Mucosa of descending colon (tissue), 3 donors: ENCODE data around the gene POTEJ. TPM values are rescaled to one million over a fixed set of nuclear protein-coding genes. Genes with fewer than 3 reads are reported as not detected.
"Not testable (repeated sequence)": the region's sequence is repeated elsewhere in the genome, so short reads cannot be mapped to it uniquely, and the experiment has no call there.

Experiments used
- ATAC-seq: fragments of 200-7000 bp; cut with Tn5 transposase; one replicate; pipeline ENCODE4 v1.9.1; 2020; ENCODE audit warnings: mild to moderate bottlenecking, moderate library complexity
- DNase-seq, 3 donors: peaks; one replicate each; pipeline ENCODE4 v3.0.0-alpha.2; 2020
- H3K36me3 ChIP-seq: fragments of 200-600 bp; one replicate; pipeline ENCODE4 v1.8.0; 2021; ENCODE audit warnings: low read depth, mild to moderate bottlenecking
- H3K4me1 ChIP-seq: fragments of 200-600 bp; one replicate; pipeline ENCODE4 v1.8.0; 2021; ENCODE audit warnings: low read depth, mild to moderate bottlenecking
- H3K4me3 ChIP-seq: fragments of 200-600 bp; one replicate; pipeline ENCODE4 v1.8.0; 2021; ENCODE audit warnings: mild to moderate bottlenecking
- H3K9me3 ChIP-seq: fragments of 200-600 bp; one replicate; pipeline ENCODE4 v1.8.0; 2021; ENCODE audit warnings: mild to moderate bottlenecking
- intact Hi-C, 2 donors: fragments of 100-400 bp; cut with DNase I in 1 of 2; cut with micrococcal nuclease in 1 of 2; formaldehyde crosslinking; loops; one replicate each; pipeline versions ENCODE4 v1.11.0 to v1.11.1; 2022; cut with DNase I, micrococcal nuclease
- total RNA-seq, 3 donors: library from RNA; stranded (reverse); fragmentation: NEBNext Ultra II Directional in 2 of 3; extraction: Animal tissue kit (Norgen Biotek cat#: 25700) in 2 of 3; gene quantifications; one replicate each; pipeline versions ENCODE4 v1.2.1 to v1.2.4, GENCODE V29; 2021 to 2023
- donor health status: DM: no; HTN: no; CAD: no; lungs with moderate emphysema.
- donor health status: DM: no; HTN: no; CAD: no.
- donor health status: DM: no; HTN: yes; CAD: no.

Gene POTEJ
- total RNA-seq, 3 donors from 2014 or later: 0.10 TPM; not detected in 2

- H3K9me3 ChIP-seq, H3K4me1 ChIP-seq, ATAC-seq, H3K4me3 ChIP-seq, DNase-seq, H3K36me3 ChIP-seq, intact Hi-C loops: not testable (repeated sequence)
These were observed 30.4 kb downstream of the POTEJ start for GRCh38 chr2:130641688-130642087.

GRCh38 chr2:130649285-130649684 is 38.0 kb downstream of the POTEJ start:
- H3K36me3 ChIP-seq, intact Hi-C loops, ATAC-seq: not testable (repeated sequence)

GRCh38 chr2:130664506-130664905 is 53.3 kb downstream of the POTEJ start:
- not testable (repeated sequence) for H3K4me3 ChIP-seq, H3K36me3 ChIP-seq

More at GRCh38 chr2:130649285-130649684, 38.0 kb downstream of the POTEJ start:
- H3K4me1 ChIP-seq, H3K9me3 ChIP-seq, H3K4me3 ChIP-seq, DNase-seq: not testable (repeated sequence)

GRCh38 chr2:130665596-130665995 is 54.4 kb downstream of the POTEJ start:
- DNase-seq, H3K4me1 ChIP-seq, intact Hi-C loops, H3K4me3 ChIP-seq, ATAC-seq, H3K9me3 ChIP-seq, H3K36me3 ChIP-seq: not testable (repeated sequence)

More at GRCh38 chr2:130664506-130664905, 53.3 kb downstream of the POTEJ start:
- intact Hi-C loops, DNase-seq, ATAC-seq, H3K4me1 ChIP-seq, H3K9me3 ChIP-seq: not testable (repeated sequence)

- H3K4me1 ChIP-seq, H3K4me3 ChIP-seq, intact Hi-C loops, H3K36me3 ChIP-seq, ATAC-seq, H3K9me3 ChIP-seq: not testable (repeated sequence)
- peak in 1 of 3 donors; percentile 25 for DNase-seq
These were observed 56.3 kb downstream of the POTEJ start for GRCh38 chr2:130667516-130667915.

GRCh38 chr2:130670026-130670745 is 58.9 kb downstream of the POTEJ start:
- ATAC-seq, H3K4me3 ChIP-seq, H3K4me1 ChIP-seq, H3K9me3 ChIP-seq, H3K36me3 ChIP-seq, intact Hi-C loops, DNase-seq: not testable (repeated sequence)

GRCh38 chr2:130692041-130692770 is 81.0 kb downstream of the POTEJ start:
- H3K4me3 ChIP-seq, intact Hi-C loops, H3K4me1 ChIP-seq, H3K36me3 ChIP-seq, H3K9me3 ChIP-seq: not testable (repeated sequence)
- ATAC-seq (peak; percentile 48), DNase-seq (peak in 1 of 3 donors; percentile 11)

GRCh38 chr2:130693474-130693873 is 82.2 kb downstream of the POTEJ start:
- H3K9me3 ChIP-seq, intact Hi-C loops, H3K36me3 ChIP-seq, H3K4me1 ChIP-seq, H3K4me3 ChIP-seq: not testable (repeated sequence)
- DNase-seq: peak; percentile 54 to 74 (median 62)
- ATAC-seq: peak; percentile 77

GRCh38 chr2:130703250-130703649 is 92.0 kb downstream of the POTEJ start:
- H3K36me3 ChIP-seq, H3K9me3 ChIP-seq, H3K4me1 ChIP-seq, intact Hi-C loops, DNase-seq, H3K4me3 ChIP-seq, ATAC-seq: not testable (repeated sequence)

Other genes with a start within 250 kb of the POTEJ start
- gene POTEI, start 102.1 kb upstream of the POTEJ start, total RNA-seq: under 1 TPM in 2 of 3 donors, not detected in 1; 0.07 to 0.14 TPM
- not detected for gene CFC1B, start 90.2 kb upstream of the POTEJ start, total RNA-seq
- gene CFC1, start 11.9 kb upstream of the POTEJ start, total RNA-seq: under 1 TPM; 0.28 to 0.92 (median 0.69) TPM
- not detected for gene GPR148, start 117.6 kb downstream of the POTEJ start, total RNA-seq
- gene AMER3, start 144.1 kb downstream of the POTEJ start, total RNA-seq: under 1 TPM; 0.16 to 0.55 (median 0.52) TPM
- 10 to 100 TPM in 1 of 3 donors, 1 to 10 TPM in 1, under 1 TPM in 1; 0.94 to 14.0 (median 1.5) TPM for gene ARHGEF4, start 225.5 kb downstream of the POTEJ start, total RNA-seq